ENCODE measurements around the gene LMX1A.

GRCh38 chr1:165284454-165284853, 72.1 kb downstream of the LMX1A start:
- no peak for TF ChIP-seq CTCF (IDR thresholded peaks at IDR 0.05)
- no peak for TF ChIP-seq SIN3A (IDR thresholded peaks at IDR 0.05; ENCODE audit: borderline replicate concordance, insufficient read depth, low read depth, low read length)
- TF ChIP-seq REST (IDR thresholded peaks at IDR 0.05; ENCODE audit: insufficient read depth in 1 of 2, low read depth in 2 of 2, low read length in 1 of 2), result no peak

All from Panc1 (cell line).